ENCODE results near the gene EPHB1.

The EPHB1 gene

GRCh38 chr3:134808835-134809234 lies 13.8 kb downstream of the EPHB1 start:
- no peak for DNase-seq (ENCODE audit: low read depth in 2 of 2)

GRCh38 chr3:134809427-134810051 lies 14.5 kb downstream of the EPHB1 start:
- DNase-seq (ENCODE audit: low read depth in 2 of 2): no peak

- DNase-seq (ENCODE audit: low read depth in 2 of 2): no peak
Observed at GRCh38 chr3:134810052-134810435, 15.0 kb downstream of the EPHB1 start.

GRCh38 chr3:134810850-134811249 lies 15.8 kb downstream of the EPHB1 start:
- no peak for DNase-seq (ENCODE audit: low read depth in 2 of 2)

GRCh38 chr3:134813618-134814017 lies 18.6 kb downstream of the EPHB1 start:
- no peak for DNase-seq (ENCODE audit: low read depth in 2 of 2)

GRCh38 chr3:134815519-134815918 lies 20.5 kb downstream of the EPHB1 start:
- DNase-seq (ENCODE audit: low read depth in 2 of 2): no peak

GRCh38 chr3:134816623-134817022 lies 21.6 kb downstream of the EPHB1 start:
- DNase-seq (ENCODE audit: low read depth in 2 of 2): no peak

GRCh38 chr3:134817297-134817696 lies 22.2 kb downstream of the EPHB1 start:
- DNase-seq (ENCODE audit: low read depth in 2 of 2): no peak

GRCh38 chr3:134820994-134821393 lies 25.9 kb downstream of the EPHB1 start:
- DNase-seq (ENCODE audit: low read depth in 2 of 2): no peak

GRCh38 chr3:134822090-134822489 lies 27.0 kb downstream of the EPHB1 start:
- no peak for DNase-seq (ENCODE audit: low read depth in 2 of 2)

GRCh38 chr3:134823679-134824078 lies 28.6 kb downstream of the EPHB1 start:
- DNase-seq (ENCODE audit: low read depth in 2 of 2): no peak

- DNase-seq (ENCODE audit: low read depth in 2 of 2): no peak
Observed at GRCh38 chr3:134824791-134825190, 29.7 kb downstream of the EPHB1 start.

- DNase-seq (ENCODE audit: low read depth in 2 of 2): no peak
Observed at GRCh38 chr3:134827213-134827612, 32.2 kb downstream of the EPHB1 start.

- DNase-seq (ENCODE audit: low read depth in 2 of 2): no peak
Observed at GRCh38 chr3:134829721-134830120, 34.7 kb downstream of the EPHB1 start.

GRCh38 chr3:134832585-134832984 lies 37.5 kb downstream of the EPHB1 start:
- no peak for DNase-seq (ENCODE audit: low read depth in 2 of 2)

GRCh38 chr3:134833453-134834163 lies 38.5 kb downstream of the EPHB1 start:
- no peak for DNase-seq (ENCODE audit: low read depth in 2 of 2)

- DNase-seq (ENCODE audit: low read depth in 2 of 2): no peak
Observed at GRCh38 chr3:134836921-134837320, 41.9 kb downstream of the EPHB1 start.

GRCh38 chr3:134838599-134838998 lies 43.5 kb downstream of the EPHB1 start:
- no peak for DNase-seq (ENCODE audit: low read depth in 2 of 2)

- DNase-seq (ENCODE audit: low read depth in 2 of 2): no peak
Observed at GRCh38 chr3:134839422-134839821, 44.4 kb downstream of the EPHB1 start.

- DNase-seq (ENCODE audit: low read depth in 2 of 2): no peak
Observed at GRCh38 chr3:134839990-134840389, 44.9 kb downstream of the EPHB1 start.

GRCh38 chr3:134840459-134840858 lies 45.4 kb downstream of the EPHB1 start:
- DNase-seq (ENCODE audit: low read depth in 2 of 2): no peak

GRCh38 chr3:134846084-134846483 lies 51.0 kb downstream of the EPHB1 start:
- DNase-seq (ENCODE audit: low read depth in 2 of 2): no peak

- no peak for DNase-seq (ENCODE audit: low read depth in 2 of 2)
Observed at GRCh38 chr3:134846911-134847317, 51.9 kb downstream of the EPHB1 start.

GRCh38 chr3:134847349-134847748 lies 52.3 kb downstream of the EPHB1 start:
- no peak for DNase-seq (ENCODE audit: low read depth in 2 of 2)

Measured in stimulated activated CD8-positive, alpha-beta memory T cell treated with anti-CD3 and anti-CD28 coated beads, Interleukin-15, amount 100 ng/mL, for 4 hours (primary cell).